Measurements from ENCODE around the gene HOXC11.
A peak's percentile ranks its signal among the peaks of the same experiment; 100 is the strongest.

The HOXC11 gene

DNA sequence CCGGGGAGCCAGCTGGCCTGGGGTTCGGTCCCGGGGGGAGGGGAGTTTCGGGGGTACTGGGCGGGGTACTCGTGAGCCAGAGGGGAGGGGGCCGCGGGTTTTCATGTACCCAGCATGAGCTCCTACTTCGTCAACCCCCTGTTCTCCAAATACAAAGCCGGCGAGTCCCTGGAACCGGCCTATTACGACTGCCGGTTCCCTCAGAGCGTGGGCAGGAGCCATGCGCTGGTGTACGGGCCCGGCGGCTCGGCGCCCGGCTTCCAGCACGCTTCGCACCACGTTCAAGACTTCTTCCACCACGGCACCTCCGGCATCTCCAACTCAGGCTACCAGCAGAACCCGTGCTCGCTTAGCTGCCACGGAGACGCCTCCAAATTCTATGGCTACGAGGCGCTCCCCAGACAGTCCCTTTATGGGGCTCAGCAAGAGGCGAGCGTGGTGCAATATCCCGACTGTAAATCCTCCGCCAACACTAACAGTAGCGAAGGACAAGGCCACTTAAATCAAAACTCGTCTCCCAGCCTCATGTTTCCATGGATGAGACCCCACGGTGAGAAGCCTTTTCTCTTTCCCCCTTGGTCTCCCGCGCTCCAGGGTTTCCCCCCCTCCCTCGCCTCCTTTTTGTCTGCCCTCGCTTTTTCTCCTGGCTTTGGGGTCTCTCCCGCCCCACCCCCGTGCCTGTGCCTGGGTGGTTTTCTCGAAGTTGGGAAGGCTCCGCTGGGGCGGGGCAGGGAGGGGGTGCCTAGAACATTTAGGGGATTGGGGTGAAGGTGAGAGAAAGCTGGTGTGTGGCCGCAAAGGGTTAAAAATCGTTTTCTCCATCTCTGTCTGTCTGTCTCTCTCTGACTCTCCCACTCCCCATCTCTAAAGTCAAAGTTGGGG, 36.5 kb downstream of the HOXC11 start:
- DNase-seq (ENCODE audit: low spot score): peak; percentile 60

DNA sequence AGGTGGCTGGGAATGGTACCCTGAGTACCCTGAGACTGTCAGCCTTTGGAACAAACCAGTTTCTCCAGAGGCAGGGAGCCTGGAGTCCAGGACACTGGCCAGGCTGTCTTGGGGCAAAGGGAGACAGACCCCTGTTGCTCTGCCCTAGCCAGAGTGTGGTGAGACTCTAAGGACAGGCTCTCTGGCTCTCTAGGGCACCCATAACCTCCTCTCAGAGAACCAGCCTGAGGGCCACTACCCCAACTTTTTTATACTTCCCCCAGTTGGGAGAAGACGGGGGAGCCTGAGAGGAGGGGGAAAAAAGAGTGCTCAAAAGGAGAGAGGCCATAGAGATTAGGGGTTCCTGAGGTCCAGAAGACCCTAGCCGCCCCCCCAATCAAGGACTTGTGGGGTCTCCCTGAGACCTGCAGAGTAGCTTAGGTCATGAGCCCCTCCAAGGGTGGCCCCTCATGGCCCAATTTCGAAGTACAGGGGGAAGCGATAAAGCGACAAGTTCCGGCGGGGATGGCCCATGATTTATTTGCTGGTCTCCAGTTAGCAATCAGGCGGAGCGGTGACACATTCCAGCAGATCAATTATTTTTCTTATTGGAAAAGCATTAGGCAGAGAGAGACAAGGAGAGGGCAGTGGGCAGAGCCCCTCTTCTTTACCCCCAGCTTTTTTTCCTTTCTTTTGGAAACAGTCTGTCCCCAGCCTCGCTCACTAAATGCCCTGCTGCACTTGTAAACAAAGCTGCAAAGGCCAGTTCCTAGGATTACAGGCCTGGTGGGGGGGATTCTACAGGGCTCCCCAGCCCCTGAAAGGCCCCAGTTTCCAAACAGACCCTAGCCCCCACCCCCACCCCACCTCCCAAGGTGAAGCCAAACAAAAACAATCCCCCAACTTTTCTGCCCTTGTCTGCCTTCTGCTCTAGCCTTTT, 37.4 kb downstream of the HOXC11 start:
- DNase-seq (ENCODE audit: low spot score): no peak

DNA sequence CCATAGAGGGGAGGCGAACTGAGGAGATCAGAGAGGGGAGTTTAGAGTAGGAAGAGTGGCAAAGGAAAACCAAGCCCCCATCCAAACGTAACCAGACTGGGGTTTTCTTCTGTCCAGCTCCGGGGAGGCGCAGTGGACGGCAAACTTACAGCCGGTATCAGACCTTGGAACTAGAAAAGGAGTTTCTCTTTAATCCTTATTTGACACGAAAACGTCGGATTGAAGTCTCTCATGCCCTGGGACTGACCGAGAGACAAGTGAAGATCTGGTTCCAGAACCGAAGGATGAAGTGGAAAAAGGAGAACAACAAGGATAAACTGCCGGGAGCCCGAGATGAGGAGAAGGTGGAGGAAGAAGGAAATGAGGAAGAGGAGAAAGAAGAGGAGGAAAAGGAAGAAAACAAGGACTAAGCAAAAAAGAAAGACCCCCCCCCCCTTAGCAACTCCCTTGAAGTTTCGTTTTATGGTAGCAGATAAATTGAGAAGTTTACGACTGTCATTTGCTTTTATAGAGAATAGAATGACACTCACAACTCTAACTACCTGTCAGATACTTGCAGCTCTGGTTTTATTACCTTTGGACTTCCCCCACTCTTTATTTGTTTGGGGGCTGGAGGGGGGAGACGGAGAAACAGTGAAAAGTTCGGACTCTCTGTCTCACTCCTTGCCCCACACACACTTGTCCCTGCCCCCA, 38.2 kb downstream of the HOXC11 start:
- no peak for DNase-seq (ENCODE audit: low spot score)

DNA sequence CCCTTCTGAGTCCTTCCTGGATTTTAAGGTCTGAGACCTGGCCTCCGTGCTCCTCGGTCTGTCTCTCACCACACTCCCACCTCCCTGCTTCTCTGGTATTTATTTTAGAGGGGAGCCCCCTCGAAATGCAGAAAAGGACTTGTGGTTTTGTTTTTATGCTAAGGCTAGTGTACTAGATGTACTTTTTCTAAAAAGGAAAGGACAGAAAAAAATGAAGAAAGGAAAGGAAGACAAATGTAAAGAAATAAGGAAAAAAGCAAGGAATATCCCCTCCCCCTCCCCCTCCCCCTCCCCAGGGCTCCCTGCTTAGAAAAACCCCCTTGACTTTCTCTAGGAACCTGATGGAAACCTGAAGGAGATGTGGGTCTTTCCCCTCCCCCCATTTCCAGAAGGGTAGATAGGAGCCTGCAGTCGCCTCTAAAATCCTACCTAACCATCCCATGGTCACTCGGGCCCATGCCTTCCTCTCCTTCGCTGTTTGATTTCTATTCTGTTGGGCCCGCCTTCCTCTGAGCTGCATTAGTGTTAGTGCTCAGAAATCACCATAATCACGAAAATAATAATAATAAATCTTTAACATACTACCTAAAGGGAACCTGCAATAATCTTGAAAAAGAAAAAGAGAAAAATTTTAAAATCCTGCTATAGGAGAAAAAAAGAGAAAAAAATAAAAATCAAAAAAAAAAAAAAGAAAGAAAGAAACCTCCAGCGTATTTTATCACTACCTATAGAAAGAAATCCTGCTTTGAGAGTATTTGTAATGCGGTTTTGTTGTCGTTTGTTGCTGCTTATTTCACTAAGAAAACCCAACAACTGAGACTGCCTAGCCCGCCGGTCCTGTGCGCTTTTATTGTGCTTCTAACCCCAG, 39.0 kb downstream of the HOXC11 start:
- no peak for DNase-seq (ENCODE audit: low spot score)

DNA sequence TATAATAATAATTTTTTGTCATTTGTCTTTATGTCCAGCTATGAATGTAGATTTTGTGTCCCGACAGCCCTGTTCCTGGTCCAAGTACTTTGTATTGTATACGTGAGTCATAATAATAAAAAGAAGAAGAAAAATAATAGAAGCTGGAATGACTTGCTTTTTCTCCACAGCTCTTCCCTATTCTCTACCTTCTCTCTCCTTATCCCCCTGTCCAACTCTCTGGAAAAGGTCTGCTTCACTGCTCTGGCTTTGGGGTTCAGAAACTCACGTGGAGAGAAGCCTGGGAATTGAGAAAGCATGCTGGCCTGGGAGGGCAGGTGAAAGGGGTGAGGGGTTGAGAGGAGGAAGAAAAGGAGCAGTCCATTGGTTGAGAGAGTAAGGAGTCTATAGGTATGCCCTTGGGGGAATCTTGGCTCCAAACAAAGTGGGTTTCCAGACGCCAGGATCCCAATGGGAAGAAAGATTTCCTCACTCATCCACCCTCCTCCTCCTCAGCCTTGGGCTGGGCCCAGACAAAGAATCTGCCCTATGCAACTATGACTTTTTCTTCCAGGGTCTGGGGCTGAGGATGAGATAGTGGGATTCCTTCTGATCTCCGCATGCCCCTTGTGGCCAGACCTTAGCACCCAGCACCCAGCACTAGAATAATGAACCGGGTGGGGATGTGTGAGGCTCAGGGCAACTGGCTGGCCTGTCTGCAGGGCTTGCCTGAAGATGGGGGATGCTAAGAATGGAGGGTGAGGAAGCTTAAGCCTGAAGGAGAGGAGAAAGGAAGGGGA, 39.9 kb downstream of the HOXC11 start:
- DNase-seq (ENCODE audit: low spot score): no peak

DNA sequence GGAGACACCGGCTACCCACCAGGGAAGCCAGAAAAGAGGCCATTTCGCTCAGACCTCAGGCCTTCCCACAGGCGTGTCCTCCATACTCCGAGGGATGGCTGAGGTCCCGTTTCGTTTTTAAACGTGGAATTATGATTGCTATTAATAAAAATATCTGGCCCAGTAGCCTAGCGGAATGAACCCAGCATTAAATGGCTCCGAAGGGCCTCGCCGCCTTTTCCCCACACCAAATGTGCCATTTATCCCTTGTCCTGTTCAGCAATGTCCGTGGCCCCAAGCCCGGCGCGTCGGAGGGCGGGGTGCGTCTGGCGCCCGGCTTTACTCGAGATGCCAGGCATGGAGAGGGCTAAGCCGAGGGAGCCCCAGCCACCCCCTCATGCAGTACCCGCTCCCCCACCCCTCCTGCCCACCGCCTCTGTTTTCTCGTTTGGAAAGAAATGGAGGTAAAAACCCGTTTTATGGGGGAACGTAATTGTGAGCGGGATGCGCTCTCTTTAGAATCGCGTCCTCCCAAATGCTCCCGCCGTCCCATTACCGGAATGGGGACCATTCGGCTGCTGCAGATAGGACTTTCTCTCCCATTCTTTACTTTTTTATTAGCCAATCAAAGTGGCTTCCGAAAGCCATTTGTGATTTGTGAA, 41.6 kb downstream of the HOXC11 start:
- DNase-seq (ENCODE audit: low spot score): no peak

DNA sequence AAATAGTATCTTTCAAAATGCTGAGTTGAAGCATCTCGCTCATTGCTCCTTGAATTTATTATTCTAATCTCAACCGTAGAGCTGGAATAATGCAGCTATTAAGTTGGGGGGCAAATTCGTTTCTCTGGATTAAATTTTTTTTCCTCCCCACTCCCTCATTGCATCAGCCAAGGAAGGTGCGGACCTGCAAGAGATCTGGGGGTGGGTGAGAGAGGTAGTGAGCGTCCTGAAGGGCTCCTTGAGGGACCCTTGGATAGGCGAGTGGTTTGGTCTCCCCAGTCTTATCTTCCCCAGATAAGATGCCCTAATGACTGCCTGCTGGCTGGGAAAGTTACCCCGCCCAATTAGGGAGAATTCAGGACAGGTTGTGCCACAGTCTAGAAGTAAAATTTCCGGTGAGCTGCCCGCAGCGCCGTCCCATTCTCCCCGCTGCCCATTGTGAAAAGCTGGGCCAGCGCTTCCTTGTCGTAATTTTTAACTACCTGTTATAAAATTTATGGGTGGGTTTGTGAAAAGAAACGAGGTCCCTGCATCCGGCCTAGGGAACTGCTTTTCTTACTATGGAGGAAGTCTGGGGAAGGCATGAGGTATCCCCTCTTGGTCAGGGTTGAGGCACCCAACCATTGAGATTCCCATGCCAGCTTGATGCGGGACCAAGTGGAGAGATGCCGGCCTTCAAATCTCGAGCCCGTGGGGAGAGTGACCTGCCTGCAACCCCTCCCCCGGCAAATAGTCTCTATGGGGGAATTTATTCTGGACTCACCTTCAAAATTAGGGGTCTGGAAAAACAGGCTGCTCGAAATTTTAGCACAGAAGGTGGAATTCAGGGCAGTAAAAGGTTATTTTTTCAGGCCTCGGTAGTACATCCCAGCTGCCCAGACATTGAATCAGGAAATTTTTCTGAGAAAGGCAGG, 42.3 kb downstream of the HOXC11 start:
- DNase-seq (ENCODE audit: low spot score): no peak

DNA sequence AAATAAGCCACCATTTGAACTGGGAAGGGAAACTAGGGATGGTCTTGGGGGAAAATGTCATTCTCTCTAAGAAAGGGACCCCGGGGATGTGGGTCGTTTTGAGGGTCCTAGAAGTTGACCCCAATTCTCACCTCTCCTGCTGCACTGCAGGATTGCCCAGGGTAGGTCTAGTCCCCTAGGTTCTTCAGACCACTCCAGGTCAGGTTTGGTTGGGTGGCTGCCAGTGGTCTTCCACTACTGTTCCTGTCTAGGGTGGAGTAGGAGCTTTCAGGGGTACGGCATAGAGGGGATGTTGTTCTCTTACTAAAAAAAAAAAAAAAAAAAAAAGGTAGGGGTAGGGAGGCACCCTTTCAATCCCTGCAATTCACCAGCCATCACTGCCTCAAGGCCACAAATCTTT, 43.1 kb downstream of the HOXC11 start:
- no peak for DNase-seq (ENCODE audit: low spot score)

DNA sequence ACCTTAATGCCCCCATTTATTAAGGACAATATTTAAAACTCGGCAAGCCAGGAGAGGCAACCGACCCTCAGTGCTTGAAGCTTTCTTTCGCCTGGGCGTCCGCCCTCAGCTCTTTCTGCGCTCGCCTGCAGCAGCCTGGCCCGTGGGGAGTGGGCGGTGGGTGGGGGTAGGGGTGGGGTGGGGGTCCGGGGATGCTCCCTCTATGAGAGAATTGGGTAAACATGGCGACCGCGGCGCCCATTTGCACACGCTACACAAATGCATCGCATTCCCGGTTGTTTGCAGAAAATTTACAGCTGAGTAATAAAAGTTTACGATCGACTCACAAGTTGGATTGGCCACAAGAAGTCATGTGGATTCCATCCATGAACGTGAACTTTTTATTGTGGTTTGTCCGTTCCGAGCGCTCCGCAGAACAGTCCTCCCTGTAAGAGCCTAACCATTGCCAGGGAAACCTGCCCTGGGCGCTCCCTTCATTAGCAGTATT, 43.6 kb downstream of the HOXC11 start:
- peak; percentile 87 for DNase-seq (ENCODE audit: low spot score)

DNA sequence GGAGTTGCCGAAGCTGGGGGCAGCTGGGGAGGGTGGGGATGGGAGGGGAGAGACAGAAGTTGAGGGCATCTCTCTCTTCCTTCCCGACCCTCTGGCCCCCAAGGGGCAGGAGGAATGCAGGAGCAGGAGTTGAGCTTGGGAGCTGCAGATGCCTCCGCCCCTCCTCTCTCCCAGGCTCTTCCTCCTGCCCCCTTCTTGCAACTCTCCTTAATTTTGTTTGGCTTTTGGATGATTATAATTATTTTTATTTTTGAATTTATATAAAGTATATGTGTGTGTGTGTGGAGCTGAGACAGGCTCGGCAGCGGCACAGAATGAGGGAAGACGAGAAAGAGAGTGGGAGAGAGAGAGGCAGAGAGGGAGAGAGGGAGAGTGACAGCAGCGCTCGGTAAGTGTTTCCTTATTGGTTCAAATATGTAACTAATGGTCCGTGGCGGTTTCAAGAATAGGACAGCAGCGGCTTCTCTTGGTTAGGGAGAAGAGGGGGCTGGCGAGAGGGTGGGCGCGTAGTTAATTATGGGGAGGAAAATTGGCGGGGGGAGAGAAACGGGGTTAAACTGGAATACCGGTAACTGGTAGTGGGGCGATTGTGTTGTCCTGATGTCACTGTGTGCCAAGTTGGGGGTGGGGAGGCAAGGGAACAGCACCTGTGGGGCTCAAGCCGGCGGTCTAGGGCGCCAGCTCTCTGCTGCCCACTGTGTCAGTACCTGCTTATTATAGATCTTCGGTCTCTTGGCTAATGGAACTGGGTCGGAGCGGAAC, 44.3 kb downstream of the HOXC11 start:
- DNase-seq (ENCODE audit: low spot score): peak; percentile 83

DNA sequence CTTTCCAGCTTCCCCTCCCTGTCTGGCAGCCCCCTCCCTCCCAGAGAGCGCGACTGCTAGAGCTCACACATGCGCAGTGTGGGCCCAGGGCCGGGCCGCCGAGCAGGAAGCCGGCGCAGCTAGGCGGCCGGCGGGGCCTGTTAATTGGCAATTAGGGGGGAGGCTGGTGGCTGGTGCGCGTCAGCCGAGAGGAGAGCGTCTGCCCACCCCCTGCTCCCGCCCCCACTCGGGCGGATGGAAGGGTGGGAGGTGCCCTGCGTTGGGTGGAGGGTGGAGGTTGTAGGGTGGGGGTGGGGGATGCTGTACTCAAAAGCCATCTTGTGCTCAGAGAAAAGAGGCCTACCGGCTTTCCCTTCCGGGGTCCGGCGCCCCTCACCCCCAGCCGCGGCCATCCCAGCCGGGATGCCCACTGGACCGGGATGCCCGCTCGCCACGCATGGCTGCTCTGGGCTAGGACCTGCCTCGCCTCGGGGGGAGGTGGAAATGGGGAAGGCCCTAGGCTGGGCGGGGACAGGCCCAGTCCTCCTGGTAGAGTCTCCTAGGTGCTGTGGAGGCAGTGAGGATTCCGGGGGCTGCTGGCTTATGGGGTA, 45.0 kb downstream of the HOXC11 start:
- DNase-seq (ENCODE audit: low spot score): peak; percentile 86

DNA sequence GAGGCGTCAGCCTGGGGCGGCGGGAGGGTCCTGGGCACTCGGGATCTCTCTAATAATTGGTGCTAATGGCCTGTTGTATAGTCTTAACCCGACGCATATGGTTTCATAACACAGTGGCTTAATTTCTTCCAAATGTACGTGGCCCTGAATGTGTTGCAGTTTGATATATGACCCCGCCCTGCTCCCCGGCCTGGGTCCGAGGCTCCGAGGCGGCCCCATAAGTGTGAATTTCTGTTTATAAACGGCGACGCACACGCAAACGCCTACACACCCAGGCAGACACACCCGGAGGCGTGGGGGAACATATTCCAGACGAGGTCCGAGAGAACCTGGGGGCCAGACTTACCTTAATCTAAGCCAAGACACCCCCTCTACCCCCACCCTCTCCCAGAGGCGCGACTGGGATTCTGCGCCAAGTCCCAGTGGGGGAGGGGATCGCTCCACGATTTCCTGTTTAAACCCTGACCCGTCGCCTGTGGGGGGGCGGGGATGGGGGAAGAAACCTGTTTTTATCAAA, 45.6 kb downstream of the HOXC11 start:
- no peak for DNase-seq (ENCODE audit: low spot score)

DNA sequence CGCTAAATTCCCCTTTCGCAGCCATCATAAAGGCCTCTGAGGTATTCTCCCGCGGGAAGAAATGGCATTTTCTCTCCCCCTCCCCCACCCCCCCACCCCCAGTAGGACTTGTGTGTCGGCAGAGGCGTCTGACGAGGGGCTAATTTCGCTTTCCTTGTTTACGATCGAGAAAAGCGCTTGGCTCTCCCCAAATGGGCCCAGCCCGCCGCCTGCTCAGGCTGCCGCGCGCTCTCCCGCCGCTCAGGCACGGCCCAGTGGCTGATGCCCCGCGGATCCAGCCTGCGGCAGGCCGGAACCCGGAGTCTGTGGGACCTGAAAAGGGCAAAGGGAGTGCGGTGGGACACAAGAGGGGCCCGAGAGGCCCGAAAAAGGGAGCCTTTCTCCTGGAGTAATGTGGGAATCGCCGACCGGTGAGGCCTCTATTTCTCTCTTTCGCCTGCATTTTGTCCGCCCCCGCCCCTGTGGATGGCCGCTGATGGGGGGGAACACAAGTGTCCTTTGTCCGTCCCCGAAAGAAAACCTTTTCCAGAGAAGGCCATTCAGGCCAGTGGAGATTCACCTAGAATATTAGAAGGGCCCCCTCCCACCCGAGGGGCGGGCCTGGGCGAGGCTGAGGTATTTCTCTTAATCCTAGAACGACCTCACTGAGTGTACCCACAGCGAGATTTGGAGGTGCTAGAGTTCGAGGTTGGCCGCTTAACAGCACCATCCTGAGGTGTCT, 46.3 kb downstream of the HOXC11 start:
- DNase-seq (ENCODE audit: low spot score): no peak

DNA sequence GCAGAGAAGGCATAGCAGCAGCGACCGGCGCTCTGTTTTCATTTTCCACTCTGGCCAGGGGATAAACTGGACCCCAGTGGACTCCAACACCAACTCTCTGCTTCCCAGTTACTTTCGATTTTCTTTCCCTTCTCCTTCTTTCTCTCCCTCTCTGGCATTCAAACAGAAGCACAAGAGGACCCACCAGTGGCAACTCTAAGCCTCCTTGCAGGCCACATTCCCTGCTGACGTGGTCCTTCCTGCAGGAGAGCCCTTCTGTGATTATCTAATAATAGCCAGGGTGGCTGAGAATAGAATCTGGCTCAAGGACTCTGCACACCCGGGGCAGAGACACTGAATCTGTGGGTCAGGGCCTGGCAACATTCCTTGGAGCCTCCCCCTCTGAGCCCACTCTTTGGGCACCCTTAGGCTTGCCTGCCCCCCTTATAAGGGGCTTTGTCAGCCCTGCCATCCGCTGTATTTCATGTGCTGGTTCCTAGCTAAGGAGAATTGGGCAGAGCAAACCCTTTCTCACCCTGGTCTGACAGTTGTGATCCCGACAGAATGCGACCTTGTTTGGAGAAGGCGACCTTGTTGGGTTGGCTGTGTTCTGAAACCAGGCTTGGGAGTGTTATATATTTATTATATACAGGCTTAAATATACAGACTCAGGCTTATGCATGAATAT, 47.1 kb downstream of the HOXC11 start:
- no peak for DNase-seq (ENCODE audit: low spot score)

DNA sequence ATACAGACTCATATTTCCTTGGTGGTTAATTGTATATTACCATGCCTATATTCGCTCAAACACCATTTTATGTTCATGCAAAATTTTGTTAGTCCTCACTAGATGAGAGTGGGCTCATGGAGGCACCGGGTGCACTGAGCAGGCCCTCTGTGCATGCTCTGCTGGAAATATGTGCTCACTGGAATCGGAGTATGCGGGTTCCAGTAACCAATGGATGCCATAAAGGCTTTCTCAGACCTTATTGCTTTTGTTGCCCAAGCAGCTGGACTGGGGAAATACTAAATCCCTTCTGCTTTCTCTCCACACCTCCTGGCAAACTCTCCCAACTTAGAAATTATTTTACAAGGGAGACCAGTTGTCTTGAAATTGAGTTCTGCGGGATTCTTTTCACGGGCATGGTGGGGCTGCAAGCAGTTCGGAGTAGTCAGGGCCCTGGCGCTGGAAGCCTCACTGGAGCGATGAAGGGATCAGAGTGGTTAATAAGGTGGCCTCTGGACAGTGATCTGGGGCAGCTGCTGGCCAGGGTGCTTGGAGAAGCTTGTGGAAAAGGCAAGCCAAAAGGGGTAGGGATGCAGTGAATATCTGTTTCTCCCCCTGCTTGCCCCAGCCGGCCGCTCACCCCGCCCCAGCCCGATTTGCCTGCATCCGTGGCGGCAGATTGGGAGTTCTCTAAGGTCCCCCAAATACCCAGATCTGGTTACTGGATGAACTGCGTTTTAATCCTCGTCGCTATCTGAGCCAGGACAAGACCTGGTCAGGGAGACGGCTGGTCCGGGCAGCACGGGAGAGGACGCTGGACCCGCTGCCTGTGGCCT, 47.9 kb downstream of the HOXC11 start:
- DNase-seq (ENCODE audit: low spot score): no peak

Data from SW480 (cell line).